ENCODE data around the gene ZCCHC8.
"Not testable (repeated sequence)": the region's sequence is repeated elsewhere in the genome, so short reads cannot be mapped to it uniquely, and the experiment has no call there.

ZCCHC8 gene

GRCh38 chr12:122513028-122513427, 12.3 kb upstream of the ZCCHC8 start:
- DNase-seq (ENCODE audit: low read depth in 2 of 2, low spot score in 1 of 2): not testable (repeated sequence)

- no peak for DNase-seq (ENCODE audit: low read depth in 2 of 2, low spot score in 1 of 2)
Measured at GRCh38 chr12:122508163-122508562, 7.4 kb upstream of the ZCCHC8 start.

DNA sequence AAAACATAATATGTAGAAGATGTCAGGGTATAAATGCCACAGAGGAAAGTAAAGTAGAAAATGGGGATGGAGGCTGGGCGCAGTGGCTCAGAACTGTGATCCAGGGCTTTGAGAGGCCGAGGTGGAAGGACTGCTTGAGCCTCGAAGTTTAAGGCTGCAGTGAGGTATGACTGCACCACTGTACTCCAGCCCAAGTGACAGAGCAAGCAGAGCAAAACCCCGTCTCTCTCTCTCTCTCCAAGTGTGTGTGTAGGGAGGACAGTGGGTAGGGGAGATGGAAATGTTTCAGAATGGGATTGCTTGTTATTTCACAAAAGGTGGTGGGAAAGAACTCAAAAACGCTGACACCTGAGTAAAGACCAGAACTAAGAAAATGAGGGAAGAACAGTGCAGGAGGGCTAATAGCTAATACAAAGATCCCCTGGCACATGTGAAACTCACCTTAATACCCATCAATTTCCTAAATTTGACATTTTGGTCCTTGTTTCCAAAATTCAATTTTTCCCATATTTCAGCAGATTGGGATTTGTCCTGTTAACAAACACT, 5.7 kb upstream of the ZCCHC8 start:
- no peak for DNase-seq (ENCODE audit: low read depth in 2 of 2, low spot score in 1 of 2)

DNA sequence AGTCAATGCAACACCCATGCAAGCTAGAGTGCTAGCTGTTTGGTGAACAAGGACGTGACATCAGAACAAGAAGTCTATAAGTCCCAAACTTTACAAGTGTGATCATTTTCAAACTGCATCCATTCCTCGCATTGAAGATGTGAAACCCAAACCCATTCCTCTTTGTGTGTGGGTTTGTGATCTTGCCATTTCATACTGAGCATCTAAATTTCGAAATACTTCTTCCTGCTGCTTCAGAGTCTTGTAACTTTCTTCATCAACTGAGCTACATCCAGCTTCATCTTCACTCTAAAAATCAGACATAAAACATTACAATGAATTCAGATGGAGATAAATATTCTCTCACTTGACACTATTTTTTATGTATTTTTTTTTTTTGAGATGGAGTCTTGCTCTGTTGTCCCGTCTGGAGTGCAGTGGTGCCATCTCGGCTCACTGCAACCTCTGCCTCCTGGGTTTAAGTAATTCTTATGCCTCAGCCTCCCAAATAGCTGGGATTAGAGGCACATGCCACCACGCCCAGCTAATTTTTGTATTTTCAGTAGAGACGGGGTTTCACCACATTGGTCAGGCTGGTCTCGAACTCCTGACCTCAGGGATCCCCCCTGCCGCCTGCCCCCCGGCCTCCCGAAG, 4.8 kb upstream of the ZCCHC8 start:
- DNase-seq (ENCODE audit: low read depth in 2 of 2, low spot score in 1 of 2): no peak

GRCh38 chr12:122503783-122504590, 3.3 kb upstream of the ZCCHC8 start:
- DNase-seq (ENCODE audit: low read depth in 2 of 2, low spot score in 1 of 2): no peak

- no peak for DNase-seq (ENCODE audit: low read depth in 2 of 2, low spot score in 1 of 2)
Measured at GRCh38 chr12:122503147-122503751, 2.5 kb upstream of the ZCCHC8 start.

DNA sequence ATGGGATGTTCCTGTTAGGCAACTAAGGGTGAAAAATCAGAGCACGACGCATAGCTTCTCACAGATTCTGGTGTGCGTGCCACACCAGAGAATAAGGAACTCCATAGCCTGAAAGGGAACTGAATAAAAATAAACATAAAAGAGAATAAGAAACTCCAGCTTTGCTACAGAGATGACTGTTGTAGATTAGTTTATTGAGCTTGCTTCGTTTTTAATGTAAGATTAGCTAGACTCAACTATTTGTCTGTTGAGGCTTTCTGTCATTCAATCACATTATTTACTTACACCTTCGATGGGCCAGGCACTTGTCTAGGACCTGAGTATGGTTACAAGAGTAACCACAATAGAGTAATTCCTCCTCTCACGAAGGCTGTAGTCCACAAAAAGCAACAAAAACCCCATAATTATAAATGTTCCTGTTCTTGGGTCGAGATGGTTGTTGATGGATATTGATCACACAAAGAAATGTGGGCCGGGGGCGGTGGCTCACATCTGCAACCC, 807 bp upstream of the ZCCHC8 start:
- DNase-seq (ENCODE audit: low read depth in 2 of 2, low spot score in 1 of 2): no peak

DNA sequence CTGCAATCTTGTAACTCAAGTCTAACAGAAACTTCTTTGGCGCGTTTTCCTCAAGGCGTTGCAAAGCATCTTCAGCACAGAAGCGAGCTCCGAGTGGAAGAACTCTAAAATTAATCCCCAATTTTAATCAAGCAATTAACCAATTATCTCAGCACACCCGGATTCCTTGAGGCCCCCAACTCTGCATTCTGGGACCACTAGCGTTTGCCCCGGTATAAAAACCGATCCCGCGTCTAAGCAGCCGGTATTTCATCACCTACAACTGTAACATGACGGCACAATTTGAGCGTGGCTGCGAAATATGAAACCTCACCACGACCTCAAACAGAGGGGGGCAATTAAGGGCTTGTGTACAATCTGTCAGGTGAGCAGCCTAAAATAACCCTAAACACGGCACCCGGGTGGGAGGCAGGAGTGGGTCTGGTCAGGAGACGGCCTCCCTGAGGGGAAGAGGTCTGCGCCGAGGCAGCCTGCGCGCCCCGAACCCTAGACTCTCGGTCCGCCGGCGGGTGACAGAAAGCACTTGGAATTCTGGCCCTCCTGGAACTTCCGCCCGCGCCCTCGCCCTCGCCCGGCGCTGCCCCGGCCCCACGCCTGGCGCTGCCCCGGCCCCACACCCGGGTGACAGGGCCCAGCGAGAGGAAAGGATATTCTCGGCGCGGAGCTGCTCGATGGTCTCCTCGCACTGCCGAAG, 594 bp downstream of the ZCCHC8 start:
- DNase-seq (ENCODE audit: low read depth in 2 of 2, low spot score in 1 of 2): peak in 1 of 2 donors; percentile 17

DNA sequence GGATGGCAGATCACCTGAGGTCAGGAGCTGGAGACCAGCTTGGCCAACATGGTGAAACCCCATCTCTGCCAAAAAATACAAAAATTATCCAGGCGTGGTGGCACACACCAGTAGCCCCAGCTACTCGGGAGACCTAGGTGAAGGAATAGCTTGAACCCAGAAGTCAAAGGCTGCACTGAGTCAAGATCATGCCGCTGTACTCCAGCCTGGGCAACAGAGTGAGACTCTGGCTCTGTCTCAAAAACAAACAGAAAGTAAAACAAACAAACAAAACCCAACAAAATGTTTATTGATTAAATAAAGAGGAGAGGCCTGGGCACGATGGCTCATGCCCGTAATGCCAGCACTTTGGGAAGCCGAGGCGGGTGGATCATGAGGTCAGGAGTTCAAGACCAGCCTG, 5.5 kb downstream of the ZCCHC8 start:
- no peak for DNase-seq (ENCODE audit: low read depth in 2 of 2, low spot score in 1 of 2)

GRCh38 chr12:122493222-122493621, 7.5 kb downstream of the ZCCHC8 start:
- DNase-seq (ENCODE audit: low read depth in 2 of 2, low spot score in 1 of 2): not testable (repeated sequence)

- DNase-seq (ENCODE audit: low read depth in 2 of 2, low spot score in 1 of 2): no peak
Measured at GRCh38 chr12:122491991-122492390, 8.7 kb downstream of the ZCCHC8 start.

DNA sequence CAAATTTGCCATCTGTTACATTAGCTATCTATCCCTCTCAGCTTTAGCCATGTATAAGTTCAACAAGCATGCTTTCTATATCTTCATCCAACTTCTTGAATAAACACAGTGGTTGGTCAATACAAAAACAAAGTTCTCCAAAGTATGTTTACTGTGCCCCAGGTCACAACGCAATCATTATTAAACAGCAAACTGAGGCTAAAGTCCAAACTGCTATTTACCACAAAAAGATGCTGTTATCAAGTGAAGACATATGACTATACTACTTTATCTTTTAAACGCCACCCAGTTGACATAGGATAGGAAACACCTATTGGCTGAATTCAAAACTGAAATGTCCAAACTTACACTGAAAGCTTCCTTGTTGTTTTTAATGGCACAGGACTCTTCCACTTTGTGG, 11.7 kb downstream of the ZCCHC8 start:
- DNase-seq (ENCODE audit: low read depth in 2 of 2, low spot score in 1 of 2): no peak

- DNase-seq (ENCODE audit: low read depth in 2 of 2, low spot score in 1 of 2): not testable (repeated sequence)
Measured at GRCh38 chr12:122487807-122488206, 12.9 kb downstream of the ZCCHC8 start.

- no peak for DNase-seq (ENCODE audit: low read depth in 2 of 2, low spot score in 1 of 2)
Measured at GRCh38 chr12:122486805-122487426, 13.8 kb downstream of the ZCCHC8 start.

DNA sequence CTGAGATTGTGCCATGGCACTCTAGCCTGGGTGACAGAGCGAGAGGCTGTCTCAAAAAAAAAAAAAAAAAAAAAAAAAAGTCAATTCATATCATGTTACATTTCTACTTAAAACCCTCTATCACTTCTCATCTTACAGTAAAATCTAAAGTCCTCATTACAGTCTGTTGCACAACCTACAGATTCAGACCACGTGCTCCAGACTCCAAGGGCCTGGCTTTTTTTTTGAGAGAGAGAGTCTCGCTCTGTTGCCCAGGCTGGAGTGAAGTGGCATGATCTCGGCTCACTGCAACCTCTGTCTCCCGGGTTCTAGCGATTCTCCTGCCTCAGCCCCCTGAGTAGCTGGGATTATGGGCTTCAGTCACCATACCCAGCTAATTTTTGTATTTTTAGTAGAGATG, 14.4 kb downstream of the ZCCHC8 start:
- DNase-seq (ENCODE audit: low read depth in 2 of 2, low spot score in 1 of 2): not testable (repeated sequence)

DNA sequence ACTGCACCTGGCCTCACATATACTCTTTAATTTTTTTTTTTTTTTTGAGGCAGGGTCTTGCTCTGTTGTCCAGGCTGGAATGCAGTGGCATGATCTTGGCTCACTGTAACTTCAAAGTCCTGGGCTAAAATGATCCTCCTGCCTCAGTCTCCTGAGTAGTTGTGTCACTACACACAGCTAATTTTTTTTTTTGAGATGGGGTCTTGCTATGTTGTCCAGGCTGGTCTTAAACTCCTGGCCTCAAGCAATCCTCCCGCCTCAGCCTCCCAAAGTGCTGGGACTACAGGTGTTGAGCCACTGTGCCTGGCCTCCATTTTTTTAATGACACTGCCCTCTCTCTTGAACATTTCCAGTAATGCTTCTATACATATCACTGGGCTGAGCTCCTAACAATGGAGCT, 16.3 kb downstream of the ZCCHC8 start:
- not testable (repeated sequence) for DNase-seq (ENCODE audit: low read depth in 2 of 2, low spot score in 1 of 2)

DNA sequence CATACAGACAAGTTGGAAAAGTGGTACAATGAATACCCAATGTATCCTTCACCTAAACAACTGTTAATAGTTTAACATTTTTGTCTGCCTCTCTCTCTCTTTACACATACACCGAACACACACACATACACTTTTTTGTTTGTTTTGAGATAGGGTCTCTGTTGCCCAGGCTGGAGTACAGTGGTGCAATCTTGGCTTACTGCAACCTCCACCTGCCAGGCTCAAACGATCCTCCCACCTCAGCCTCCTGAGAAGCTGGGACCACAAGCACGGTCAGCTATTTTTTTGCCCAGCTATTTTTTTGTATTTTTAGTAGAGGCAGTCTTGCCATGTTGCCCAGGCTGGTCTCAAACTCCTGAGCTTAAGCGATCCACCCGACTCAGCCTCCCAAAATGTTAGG, 16.8 kb downstream of the ZCCHC8 start:
- DNase-seq (ENCODE audit: low read depth in 2 of 2, low spot score in 1 of 2): no peak

- DNase-seq (ENCODE audit: low read depth in 2 of 2, low spot score in 1 of 2): no peak
Measured at GRCh38 chr12:122481861-122482260, 18.9 kb downstream of the ZCCHC8 start.

DNA sequence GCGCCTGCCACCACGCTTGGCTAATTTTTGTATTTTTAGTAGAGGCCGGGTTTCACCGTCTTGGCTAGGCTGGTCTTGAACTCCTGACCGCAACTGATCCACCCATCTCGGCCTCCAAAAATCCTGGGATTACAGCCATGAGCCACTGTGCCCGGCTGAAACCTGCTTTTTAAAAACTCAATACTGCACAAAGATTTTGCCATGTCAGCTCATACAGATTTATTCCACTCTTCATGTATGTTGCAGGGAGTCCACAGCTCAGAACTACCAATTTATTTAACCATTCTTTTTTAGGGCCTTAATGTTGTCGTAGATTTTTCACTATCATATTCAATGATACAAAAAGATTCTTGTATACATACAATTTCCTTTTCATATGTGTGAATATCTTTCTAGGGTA, 20.0 kb downstream of the ZCCHC8 start:
- no peak for DNase-seq (ENCODE audit: low read depth in 2 of 2, low spot score in 1 of 2)

DNA sequence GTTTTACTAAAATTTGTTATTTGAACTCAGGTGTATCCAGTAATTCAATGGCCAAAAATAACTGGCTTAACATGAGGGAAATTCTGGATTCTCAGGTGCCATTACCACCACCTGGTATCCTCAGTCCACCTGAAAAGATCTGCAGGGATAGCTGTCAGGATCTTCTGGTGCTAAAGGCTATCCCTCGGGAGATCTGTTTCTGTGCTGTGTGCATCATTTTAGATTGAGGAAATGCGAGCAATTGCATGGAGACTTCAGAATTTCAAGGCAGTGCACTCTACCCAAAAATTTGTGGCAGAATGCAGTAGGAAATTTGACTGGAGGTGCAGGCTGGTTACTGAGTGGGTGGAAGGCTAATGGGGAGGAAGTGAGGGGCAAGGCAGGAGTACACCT, 26.4 kb downstream of the ZCCHC8 start:
- DNase-seq (ENCODE audit: low read depth in 2 of 2, low spot score in 1 of 2): no peak

Data from stimulated activated CD8-positive, alpha-beta memory T cell treated with anti-CD3 and anti-CD28 coated beads, Interleukin-4, amount 100 ng/mL, for 1 hour (primary cell).